ENCODE data around the gene SSX2IP. TPM values are rescaled to one million over a fixed set of nuclear protein-coding genes. Genes with fewer than 3 reads are reported as not detected.

SSX2IP gene
- total RNA-seq, 6 experiments from 2014 or later = 5.0 to 16.1 (median 8.3) TPM

DNA sequence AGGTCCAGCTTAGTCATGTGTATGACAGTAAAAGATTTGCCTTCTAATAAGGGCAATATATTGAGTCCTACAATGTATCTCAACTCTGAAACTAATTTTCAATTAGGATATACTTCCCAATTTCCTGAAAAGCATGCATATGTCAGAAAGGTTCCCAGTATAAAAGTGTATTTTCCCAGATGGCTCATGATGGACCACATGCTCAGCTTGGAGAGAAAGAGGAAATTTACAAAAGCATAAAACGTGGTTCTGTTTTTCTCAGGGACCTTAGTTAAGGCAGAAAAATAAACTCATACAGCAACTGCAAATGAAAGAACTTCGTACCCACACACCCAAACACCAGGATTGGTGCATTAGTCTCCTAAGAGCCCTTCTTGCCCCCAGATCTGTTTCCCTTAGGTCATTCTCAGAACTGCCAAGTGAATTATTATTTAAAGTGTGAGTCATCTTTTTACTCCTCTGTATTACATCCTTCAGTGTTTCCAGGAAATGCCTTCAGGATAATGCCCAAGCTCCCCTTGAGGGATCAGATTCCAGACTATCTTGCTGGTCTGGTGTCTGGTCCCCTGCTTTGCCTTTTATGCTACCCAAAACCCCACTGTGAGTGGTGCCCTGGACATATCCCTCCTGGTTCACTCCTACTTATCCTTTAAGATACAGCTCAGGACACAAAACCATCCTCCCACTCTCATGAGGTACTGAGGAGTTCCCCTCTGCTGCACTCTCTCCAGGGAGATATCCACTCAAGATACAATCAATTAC lies 57.4 kb downstream of the SSX2IP start:
- 68% methylated on average over 2 of the region's 2 CpGs for WGBS (ENCODE audit: insufficient coverage, low coverage, low lambda C conversion rate, missing lambda C conversion rate)
- Histone ChIP-seq H3K4me1 (no peaks in the 10 kb centered on the region), H3K27me3 (no peaks in the 10 kb centered on the region), H3K36me3 (no peaks in the 10 kb centered on the region), H3K4me3 (no peak overlapping the region), H3K27ac (no peak overlapping the region), H3K9me3 (no peaks in the 10 kb centered on the region)
- DNase-seq = no peak
- no peak for TF ChIP-seq POLR2A (IDR thresholded peaks at IDR 0.05)
- TF ChIP-seq, protein P1, sequence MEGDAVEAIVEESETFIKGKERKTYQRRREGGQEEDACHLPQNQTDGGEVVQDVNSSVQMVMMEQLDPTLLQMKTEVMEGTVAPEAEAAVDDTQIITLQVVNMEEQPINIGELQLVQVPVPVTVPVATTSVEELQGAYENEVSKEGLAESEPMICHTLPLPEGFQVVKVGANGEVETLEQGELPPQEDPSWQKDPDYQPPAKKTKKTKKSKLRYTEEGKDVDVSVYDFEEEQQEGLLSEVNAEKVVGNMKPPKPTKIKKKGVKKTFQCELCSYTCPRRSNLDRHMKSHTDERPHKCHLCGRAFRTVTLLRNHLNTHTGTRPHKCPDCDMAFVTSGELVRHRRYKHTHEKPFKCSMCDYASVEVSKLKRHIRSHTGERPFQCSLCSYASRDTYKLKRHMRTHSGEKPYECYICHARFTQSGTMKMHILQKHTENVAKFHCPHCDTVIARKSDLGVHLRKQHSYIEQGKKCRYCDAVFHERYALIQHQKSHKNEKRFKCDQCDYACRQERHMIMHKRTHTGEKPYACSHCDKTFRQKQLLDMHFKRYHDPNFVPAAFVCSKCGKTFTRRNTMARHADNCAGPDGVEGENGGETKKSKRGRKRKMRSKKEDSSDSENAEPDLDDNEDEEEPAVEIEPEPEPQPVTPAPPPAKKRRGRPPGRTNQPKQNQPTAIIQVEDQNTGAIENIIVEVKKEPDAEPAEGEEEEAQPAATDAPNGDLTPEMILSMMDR (IDR thresholded peaks at IDR 0.05) = no peak
- intact Hi-C loops (cut with DNase I) = no loop called here
- ATAC-seq = peak in 1 of 4 donors; percentile 56

DNA sequence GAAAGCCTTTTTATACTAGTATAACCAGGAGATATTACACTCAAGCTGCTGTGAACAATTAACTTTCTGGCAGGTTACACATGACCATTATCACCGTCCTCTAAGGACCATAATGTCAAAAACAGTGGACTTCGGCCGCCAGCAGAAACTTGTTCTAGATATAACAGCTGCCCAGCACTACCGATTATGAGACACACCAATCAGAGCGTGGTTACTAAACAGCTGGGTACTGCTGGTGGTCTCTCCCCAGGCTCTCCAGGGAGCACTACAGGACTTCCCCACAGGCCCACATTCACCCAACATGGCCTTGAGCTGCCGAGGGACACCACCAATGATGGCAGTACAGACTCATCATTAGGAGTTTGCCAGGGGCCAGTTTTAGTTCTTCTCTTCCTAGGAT lies 58.1 kb downstream of the SSX2IP start:
- no peaks in the 10 kb centered on the region for H3K9me3 ChIP-seq
- ATAC-seq (no peak), DNase-seq (no peak)
- no peak overlapping the region for H3K4me3 ChIP-seq
- intact Hi-C loops (cut with DNase I) = no loop called here
- TF ChIP-seq, protein P1 (IDR thresholded peaks at IDR 0.05) = no peak
- TF ChIP-seq POLR2A (IDR thresholded peaks at IDR 0.05) = no peak
- WGBS (ENCODE audit: insufficient coverage, low coverage, low lambda C conversion rate, missing lambda C conversion rate) = 75% methylated on average over 6 of the region's 6 CpGs
- H3K4me1 ChIP-seq = no peaks in the 10 kb centered on the region
- H3K27me3 ChIP-seq = no peaks in the 10 kb centered on the region
- no peaks in the 10 kb centered on the region for H3K36me3 ChIP-seq
- H3K27ac ChIP-seq = no peak overlapping the region

DNA sequence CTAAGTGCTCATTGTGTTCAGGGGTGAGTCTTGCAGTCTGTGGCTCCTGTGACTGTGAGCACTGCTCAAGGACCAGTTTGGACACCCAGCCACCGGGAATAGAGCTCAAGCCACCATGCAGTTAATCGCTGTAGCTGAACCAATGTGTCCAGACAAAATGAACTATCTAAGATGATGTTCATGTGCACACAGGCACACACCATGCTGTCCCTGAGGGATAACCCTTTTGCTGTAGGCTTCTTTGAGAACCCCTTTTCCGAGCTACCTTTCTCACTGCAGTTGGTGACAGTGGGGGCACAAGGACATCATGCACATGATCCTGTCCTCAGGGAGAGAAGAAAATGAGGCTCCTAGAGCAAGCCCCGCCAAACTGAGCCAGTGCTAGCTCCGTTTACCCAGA lies 65.4 kb downstream of the SSX2IP start:
- DNase-seq = no peak
- H3K36me3 ChIP-seq = no peaks in the 10 kb centered on the region
- no peak for ATAC-seq
- no peak overlapping the region for H3K4me3 ChIP-seq
- 100% methylated on average over 1 of the region's 5 CpGs for WGBS (ENCODE audit: insufficient coverage, low coverage, low lambda C conversion rate, missing lambda C conversion rate)
- no peaks in the 10 kb centered on the region for H3K9me3 ChIP-seq
- H3K27ac ChIP-seq = no peak overlapping the region
- H3K27me3 ChIP-seq = no peaks in the 10 kb centered on the region
- no peak for TF ChIP-seq POLR2A (IDR thresholded peaks at IDR 0.05)
- intact Hi-C loops (cut with DNase I) = no loop called here
- no peaks in the 10 kb centered on the region for H3K4me1 ChIP-seq

DNA sequence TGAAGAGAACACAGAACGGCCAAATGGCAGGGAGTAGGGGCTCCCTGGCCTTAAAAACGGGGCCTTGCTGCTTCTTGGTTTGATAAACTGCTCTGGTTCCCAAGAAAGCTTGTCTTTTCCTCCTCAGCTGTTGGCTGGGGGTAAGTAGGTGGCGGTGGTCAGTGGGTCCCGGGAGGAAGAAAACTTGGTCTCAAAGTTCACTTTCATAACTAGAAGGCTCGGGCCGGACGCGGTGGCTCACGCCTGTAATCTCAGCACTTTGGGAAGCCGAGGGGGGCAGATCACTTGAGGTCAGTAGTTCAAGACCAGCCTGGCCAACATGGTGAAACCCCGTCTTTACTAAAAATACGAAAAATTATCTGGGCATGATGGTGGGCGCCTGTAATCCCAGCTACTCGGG lies 68.7 kb downstream of the SSX2IP start:
- ATAC-seq (no peak), DNase-seq (no peak)
- Histone ChIP-seq H3K27ac (no peak overlapping the region), H3K9me3 (no peaks in the 10 kb centered on the region), H3K4me3 (no peak overlapping the region), H3K4me1 (no peaks in the 10 kb centered on the region), H3K27me3 (no peaks in the 10 kb centered on the region), H3K36me3 (no peaks in the 10 kb centered on the region)
- intact Hi-C loops (cut with DNase I) = no loop called here
- no peak for TF ChIP-seq POLR2A (IDR thresholded peaks at IDR 0.05)
- 71% methylated on average over 12 of the region's 14 CpGs for WGBS (ENCODE audit: insufficient coverage, low coverage, low lambda C conversion rate, missing lambda C conversion rate)

DNA sequence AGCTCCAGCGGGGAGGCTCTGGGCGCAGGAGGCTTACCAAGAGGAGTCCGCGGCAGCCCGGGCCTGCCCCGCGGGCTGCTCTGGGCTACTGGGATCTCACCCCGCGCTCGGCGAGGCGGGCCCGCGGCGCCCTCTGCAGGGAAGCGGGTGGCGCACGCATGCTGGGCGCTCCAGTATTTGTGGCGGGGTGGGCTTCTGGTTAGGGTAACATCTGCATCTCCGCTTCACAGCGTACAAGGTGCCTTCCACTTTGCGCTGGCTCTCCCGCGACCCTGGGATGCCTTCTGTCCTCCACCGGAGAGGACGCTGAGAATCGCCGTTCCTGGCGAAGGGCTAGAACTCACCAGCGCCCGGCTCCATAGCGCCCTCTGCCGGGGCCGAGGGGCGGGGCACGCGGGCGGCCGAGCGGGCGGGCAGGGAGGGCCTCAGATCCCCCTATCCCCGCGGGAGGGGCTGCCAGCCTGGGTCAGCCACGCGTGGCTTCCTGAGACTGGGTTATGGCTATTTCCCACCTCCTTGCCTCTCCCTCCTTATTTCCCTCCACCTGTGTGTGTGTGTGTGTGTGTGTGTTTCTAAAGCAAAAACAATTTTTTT lies 69.4 kb downstream of the SSX2IP start:
- peak overlapping the region; percentile 54 to 64 (median 62) for H3K4me3 ChIP-seq
- 0% methylated on average over 4 of the region's 46 CpGs for WGBS (ENCODE audit: insufficient coverage, low coverage, low lambda C conversion rate, missing lambda C conversion rate)
- intact Hi-C loops (cut with DNase I) = no loop called here
- no peaks in the 10 kb centered on the region for H3K4me1 ChIP-seq
- H3K27me3 ChIP-seq = no peaks in the 10 kb centered on the region
- DNase-seq (peak; percentile 73 to 78 (median 77)), ATAC-seq (peak; percentile 95 to 98 (median 96))
- H3K27ac ChIP-seq = peak overlapping the region; percentile 29 to 39 (median 30)
- H3K9me3 ChIP-seq = no peaks in the 10 kb centered on the region
- H3K36me3 ChIP-seq = no peaks in the 10 kb centered on the region
- TF ChIP-seq, protein P1 (IDR thresholded peaks at IDR 0.05) = peak; percentile 90 to 98 (median 98)
- TF ChIP-seq POLR2A (IDR thresholded peaks at IDR 0.05) = no peak

All from right lobe of liver (tissue), 6 donors.